Gastroesophageal sphincter (tissue), 3 donors: ENCODE results near the gene PLXNB3.

Experiments
- CTCF ChIP-seq, 4 experiments: fragments of 200-600 bp in 2 of 4; fragments of 450-650 bp in 2 of 4; sonication (generic) in 1 of 4; IDR thresholded peaks; one replicate each; pipeline ENCODE4 v1.5.1; 2017 to 2019; ENCODE audit warnings: antibody characterized with exemption in 4 of 4, mild to moderate bottlenecking in 2 of 4, moderate library complexity in 2 of 4
- POLR2A ChIP-seq, 2 donors: fragments of 450-650 bp; IDR thresholded peaks; one replicate each; pipeline ENCODE4 v1.6.1; 2017; ENCODE audit warnings: antibody characterized with exemption in 2 of 2, mild to moderate bottlenecking in 2 of 2, moderate library complexity in 1 of 2
- POLR2AphosphoS5 ChIP-seq: sonication (generic); formaldehyde crosslinking; IDR thresholded peaks from one replicate; pipeline ENCODE4 v1.6.1; 2017; ENCODE audit warnings: antibody characterized with exemption

- no peak for TF ChIP-seq CTCF (IDR thresholded peaks at IDR 0.05)
- TF ChIP-seq POLR2A (IDR thresholded peaks at IDR 0.05), result peak; percentile 70 to 74
- TF ChIP-seq POLR2AphosphoS5, result peak; percentile 88
Measured at GRCh38 chrX:153724252-153725038, 39.6 kb upstream of the PLXNB3 start, which contains the start of the genes ABCD1 and BCAP31.
